K562 (cell line): ENCODE measurements around the gene SELENOK.

ENCODE experiments used
- CAMTA2 ChIP-seq: fragments of 250-450 bp; sonication (Bioruptor Pico); conservative IDR thresholded peaks from 2 replicates; pipeline ENCODE4 v1.5.1; 2022
- CC2D1A ChIP-seq: fragments of 450-650 bp; IDR thresholded peaks from 2 replicates; pipeline ENCODE4 v1.6.1; 2017; ENCODE audit warnings: mild to moderate bottlenecking
- GTF2F1 ChIP-seq: IDR thresholded peaks from 2 replicates; pipeline ENCODE4 v1.6.1; 2011; ENCODE audit warnings: low read depth, low read length, improper control_type of control experiment
- MCM3 ChIP-seq: fragments of 450-650 bp; IDR thresholded peaks from 2 replicates; pipeline ENCODE4 v1.6.1; 2016
- NCOA6 ChIP-seq: fragments of 450-650 bp; IDR thresholded peaks from 2 replicates; pipeline ENCODE4 v1.6.1; 2017; ENCODE audit warnings: mild to moderate bottlenecking
- PTBP1 ChIP-seq: fragments of 200-400 bp; formaldehyde crosslinking; IDR thresholded peaks from 2 replicates; pipeline ENCODE4 v1.6.1; 2017; ENCODE audit warnings: low read depth, low read length
- TBL1XR1 ChIP-seq, 2 experiments: IDR thresholded peaks; 2 replicates each; pipeline ENCODE4 v1.6.1; 2012; ENCODE audit warnings: improper control_type of control experiment in 2 of 2, low read length in 2 of 2, mild to moderate bottlenecking in 1 of 2
- TFAM ChIP-seq: fragments of 250-450 bp; sonication (Bioruptor Pico); conservative IDR thresholded peaks from 2 replicates; pipeline ENCODE4 v1.5.0; 2021; ENCODE audit warnings: mild to moderate bottlenecking, moderate library complexity
- USF2 ChIP-seq: sonication (generic); formaldehyde crosslinking; IDR thresholded peaks from 2 replicates; pipeline ENCODE4 v1.5.0; 2020; ENCODE audit warnings: missing genetic modification reagents
- TF ChIP-seq, protein P1 (sequence below), 3 experiments: IDR thresholded peaks in 2 of 3; conservative IDR thresholded peaks in 1 of 3; 2 replicates each; pipeline ENCODE4 v1.5.1; 2011 to 2012; ENCODE audit warnings: low read length in 3 of 3, mild to moderate bottlenecking in 3 of 3, control low read depth in 2 of 3, improper control_type of control experiment in 1 of 3, inconsistent platforms in 1 of 3, low read depth in 1 of 3, mixed read lengths in 1 of 3, moderate library complexity in 1 of 3; ENCODE audit not compliant: insufficient read depth in 2 of 3

DNA sequence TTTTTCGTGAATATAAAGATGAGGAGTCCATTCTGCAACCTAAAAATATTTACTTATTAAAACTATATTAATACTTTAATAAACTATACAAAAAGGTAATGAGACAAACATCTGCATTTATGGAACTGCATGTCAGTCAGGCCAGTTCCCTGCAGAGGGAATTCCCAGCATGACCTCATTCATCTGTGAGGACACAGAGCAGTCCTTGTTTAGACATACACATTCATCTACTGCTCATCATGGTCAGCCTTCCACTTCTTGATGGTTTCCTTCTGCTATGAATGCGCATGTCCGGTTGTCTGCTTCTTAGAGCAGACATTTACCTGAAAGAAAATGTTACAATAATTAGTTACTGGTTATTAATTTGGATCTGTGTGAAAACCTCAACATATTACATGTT lies 6.4 kb downstream of the SELENOK start:
- TF ChIP-seq, protein P1, sequence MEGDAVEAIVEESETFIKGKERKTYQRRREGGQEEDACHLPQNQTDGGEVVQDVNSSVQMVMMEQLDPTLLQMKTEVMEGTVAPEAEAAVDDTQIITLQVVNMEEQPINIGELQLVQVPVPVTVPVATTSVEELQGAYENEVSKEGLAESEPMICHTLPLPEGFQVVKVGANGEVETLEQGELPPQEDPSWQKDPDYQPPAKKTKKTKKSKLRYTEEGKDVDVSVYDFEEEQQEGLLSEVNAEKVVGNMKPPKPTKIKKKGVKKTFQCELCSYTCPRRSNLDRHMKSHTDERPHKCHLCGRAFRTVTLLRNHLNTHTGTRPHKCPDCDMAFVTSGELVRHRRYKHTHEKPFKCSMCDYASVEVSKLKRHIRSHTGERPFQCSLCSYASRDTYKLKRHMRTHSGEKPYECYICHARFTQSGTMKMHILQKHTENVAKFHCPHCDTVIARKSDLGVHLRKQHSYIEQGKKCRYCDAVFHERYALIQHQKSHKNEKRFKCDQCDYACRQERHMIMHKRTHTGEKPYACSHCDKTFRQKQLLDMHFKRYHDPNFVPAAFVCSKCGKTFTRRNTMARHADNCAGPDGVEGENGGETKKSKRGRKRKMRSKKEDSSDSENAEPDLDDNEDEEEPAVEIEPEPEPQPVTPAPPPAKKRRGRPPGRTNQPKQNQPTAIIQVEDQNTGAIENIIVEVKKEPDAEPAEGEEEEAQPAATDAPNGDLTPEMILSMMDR (IDR thresholded peaks at IDR 0.05 in 2 of 3, conservative IDR thresholded peaks at IDR 0.05 in 1 of 3; ENCODE audit: insufficient read depth in 2 of 3, low read depth in 1 of 3, low read length in 3 of 3), result no peak
- TF ChIP-seq USF2 (no peak), CAMTA2 (CRISPR knock-in tag) (no peak), PTBP1 (no peak), TFAM (CRISPR knock-in tag) (no peak), MCM3 (no peak), NCOA6 (no peak), TBL1XR1 (IDR thresholded peaks at IDR 0.05; ENCODE audit: low read length in 2 of 2) (no peak), CC2D1A (no peak), GTF2F1 (no peak)
